Testis (tissue), 2 donors: ENCODE results near the gene ZNF277.

Experiments used
- CTCF ChIP-seq, 3 experiments: fragments of 450-650 bp in 2 of 3; fragments of 200-600 bp in 1 of 3; sonication (generic) in 1 of 3; IDR thresholded peaks; one replicate each; pipeline ENCODE4 v1.5.1; 2016 to 2019; ENCODE audit warnings: antibody characterized with exemption in 3 of 3, mild to moderate bottlenecking in 2 of 3, moderate library complexity in 1 of 3
- POLR2A ChIP-seq: fragments of 450-650 bp; IDR thresholded peaks from one replicate; pipeline ENCODE4 v1.6.1; 2017; ENCODE audit warnings: antibody characterized with exemption, mild to moderate bottlenecking, moderate library complexity

GRCh38 chr7:112226701-112227276, 20.3 kb downstream of the ZNF277 start:
- TF ChIP-seq CTCF (IDR thresholded peaks at IDR 0.05) (no peak), POLR2A (no peak)
